IPS-NIHi7 (cell line): Measurements from ENCODE around the gene CEACAM5.
"Not testable (repeated sequence)": the region's sequence is repeated elsewhere in the genome, so short reads cannot be mapped to it uniquely, and the experiment has no call there.

Source experiments
- DNase-seq: peaks from one replicate; pipeline ENCODE4 v3.0.0; 2012; ENCODE audit warnings: mixed read lengths; ENCODE audit errors: extremely low spot score

The CEACAM5 gene

GRCh38 chr19:41700381-41701195, 7.8 kb upstream of the CEACAM5 start:
- no peak for DNase-seq

- DNase-seq, result no peak
Measured at GRCh38 chr19:41701401-41702075, 6.9 kb upstream of the CEACAM5 start.

GRCh38 chr19:41702171-41702651, 6.2 kb upstream of the CEACAM5 start:
- DNase-seq, result no peak

- no peak for DNase-seq
Measured at GRCh38 chr19:41703602-41704293, 4.7 kb upstream of the CEACAM5 start.

GRCh38 chr19:41705393-41706174, 2.8 kb upstream of the CEACAM5 start:
- DNase-seq, result peak; percentile 56

- DNase-seq, result peak; percentile 95
Measured at GRCh38 chr19:41706741-41707501, 1.5 kb upstream of the CEACAM5 start.

- DNase-seq, result no peak
Measured at GRCh38 chr19:41707502-41707812, 969 bp upstream of the CEACAM5 start.

GRCh38 chr19:41707871-41708371, 505 bp upstream of the CEACAM5 start:
- DNase-seq, result no peak

- DNase-seq, result not testable (repeated sequence)
Measured at GRCh38 chr19:41709516-41709915, 1.1 kb downstream of the CEACAM5 start.

- DNase-seq, result no peak
Measured at GRCh38 chr19:41709951-41710645, 1.7 kb downstream of the CEACAM5 start.

- DNase-seq, result no peak
Measured at GRCh38 chr19:41711376-41712261, 3.2 kb downstream of the CEACAM5 start.

GRCh38 chr19:41714598-41714997, 6.2 kb downstream of the CEACAM5 start:
- DNase-seq, result no peak

- DNase-seq, result no peak
Measured at GRCh38 chr19:41718761-41719160, 10.3 kb downstream of the CEACAM5 start.

GRCh38 chr19:41720103-41720502, 11.7 kb downstream of the CEACAM5 start:
- no peak for DNase-seq

- DNase-seq, result no peak
Measured at GRCh38 chr19:41726493-41726892, 18.1 kb downstream of the CEACAM5 start.

- no peak for DNase-seq
Measured at GRCh38 chr19:41734156-41734555, 25.7 kb downstream of the CEACAM5 start.

GRCh38 chr19:41734585-41734984, 26.2 kb downstream of the CEACAM5 start:
- no peak for DNase-seq

GRCh38 chr19:41735071-41735600, 26.7 kb downstream of the CEACAM5 start:
- DNase-seq, result no peak

GRCh38 chr19:41739361-41739760, 30.9 kb downstream of the CEACAM5 start:
- no peak for DNase-seq
